Ammon's horn (tissue), 1 donor: ENCODE data around the gene TENM4.

Source experiments
- DNase-seq: peaks from one replicate; pipeline ENCODE4 v3.0.0-alpha.2; 2016; ENCODE audit warnings: low spot score

TENM4 gene

GRCh38 chr11:78742430-78742829 lies 698.4 kb downstream of the TENM4 start:
- DNase-seq: peak; percentile 52

- no peak for DNase-seq
Observed at GRCh38 chr11:78741741-78742140, 699.1 kb downstream of the TENM4 start.

- no peak for DNase-seq
Observed at GRCh38 chr11:78740199-78741071, 700.4 kb downstream of the TENM4 start.

- DNase-seq: no peak
Observed at GRCh38 chr11:78737891-78738290, 702.9 kb downstream of the TENM4 start.

- DNase-seq: no peak
Observed at GRCh38 chr11:78737301-78737700, 703.5 kb downstream of the TENM4 start.

- no peak for DNase-seq
Observed at GRCh38 chr11:78735711-78736110, 705.1 kb downstream of the TENM4 start.

GRCh38 chr11:78733031-78733430 lies 707.8 kb downstream of the TENM4 start:
- no peak for DNase-seq

- no peak for DNase-seq
Observed at GRCh38 chr11:78732246-78732645, 708.6 kb downstream of the TENM4 start.

GRCh38 chr11:78731027-78731426 lies 709.8 kb downstream of the TENM4 start:
- DNase-seq: no peak

GRCh38 chr11:78730267-78730824 lies 710.5 kb downstream of the TENM4 start:
- DNase-seq: no peak

- peak; percentile 37 for DNase-seq
Observed at GRCh38 chr11:78727816-78728215, 713.0 kb downstream of the TENM4 start.

- DNase-seq: no peak
Observed at GRCh38 chr11:78725200-78725599, 715.6 kb downstream of the TENM4 start.

- DNase-seq: no peak
Observed at GRCh38 chr11:78722786-78723185, 718.0 kb downstream of the TENM4 start.

- DNase-seq: no peak
Observed at GRCh38 chr11:78720281-78720989, 720.4 kb downstream of the TENM4 start.

- DNase-seq: no peak
Observed at GRCh38 chr11:78717041-78717440, 723.8 kb downstream of the TENM4 start.

GRCh38 chr11:78715639-78716311 lies 725.1 kb downstream of the TENM4 start:
- peak; percentile 74 for DNase-seq

- no peak for DNase-seq
Observed at GRCh38 chr11:78714539-78714938, 726.3 kb downstream of the TENM4 start.

- no peak for DNase-seq
Observed at GRCh38 chr11:78711735-78712134, 729.1 kb downstream of the TENM4 start.

GRCh38 chr11:78710417-78710816 lies 730.4 kb downstream of the TENM4 start:
- no peak for DNase-seq

- DNase-seq: no peak
Observed at GRCh38 chr11:78708388-78708787, 732.4 kb downstream of the TENM4 start.

- DNase-seq: peak; percentile 22
Observed at GRCh38 chr11:78706551-78706950, 734.3 kb downstream of the TENM4 start.

GRCh38 chr11:78704811-78705210 lies 736.0 kb downstream of the TENM4 start:
- DNase-seq: no peak
